AG04450 (cell line): Measurements from ENCODE around the gene NACA2. TPM values are rescaled to one million over a fixed set of nuclear protein-coding genes. Genes with fewer than 3 reads are reported as not detected.

Experiments
- CTCF ChIA-PET: fragments of 300-600, 350-600 bp; formaldehyde crosslinking; extraction: SDS; loops from one replicate; lab custom pipeline; 2022; ENCODE audit warnings: antibody characterized with exemption, inconsistent platforms; lab: Charles Lee
- POLR2A ChIA-PET: fragments of 350-600 bp; formaldehyde crosslinking; extraction: SDS; loops from one replicate; lab custom pipeline; 2021; ENCODE audit warnings: antibody characterized with exemption, inconsistent platforms; lab: Yijun Ruan, JAX
- DNase-seq: peaks from one replicate; pipeline ENCODE4 v3.0.0-alpha.2; 2011; ENCODE audit warnings: low read depth, low spot score
- H3K27ac ChIP-seq: one replicate; pipeline ENCODE4 v1.5.1; 2012; ENCODE audit warnings: low read depth, low read length, control low read depth
- H3K27me3 ChIP-seq: one replicate; pipeline ENCODE4 v1.6.0; 2012; ENCODE audit warnings: low read length; ENCODE audit not compliant: control insufficient read depth, insufficient read depth
- H3K4me3 ChIP-seq: 2 replicates; pipeline ENCODE4 v1.5.1; 2011; ENCODE audit warnings: mild to moderate bottlenecking, low read depth, low read length, control low read depth
- H3K9me3 ChIP-seq: 2 replicates; pipeline ENCODE4 v1.5.1; 2012; ENCODE audit warnings: low read length; ENCODE audit not compliant: control insufficient read depth, insufficient read depth
- polyA plus RNA-seq: library from polyadenylated mRNA; depleted of rRNA; stranded (reverse); fragments of >200 nt; gene quantifications from 2 replicates; pipeline ENCODE4 v1.2.3, GENCODE V29; 2011
- TF ChIP-seq, protein P1 (sequence below): IDR thresholded peaks from 2 replicates; pipeline ENCODE4 v1.5.1; 2011; ENCODE audit warnings: low read depth, low read length, control low read depth, inconsistent platforms

Gene NACA2
- polyA plus RNA-seq, 1 experiment = 0.56 TPM

DNA sequence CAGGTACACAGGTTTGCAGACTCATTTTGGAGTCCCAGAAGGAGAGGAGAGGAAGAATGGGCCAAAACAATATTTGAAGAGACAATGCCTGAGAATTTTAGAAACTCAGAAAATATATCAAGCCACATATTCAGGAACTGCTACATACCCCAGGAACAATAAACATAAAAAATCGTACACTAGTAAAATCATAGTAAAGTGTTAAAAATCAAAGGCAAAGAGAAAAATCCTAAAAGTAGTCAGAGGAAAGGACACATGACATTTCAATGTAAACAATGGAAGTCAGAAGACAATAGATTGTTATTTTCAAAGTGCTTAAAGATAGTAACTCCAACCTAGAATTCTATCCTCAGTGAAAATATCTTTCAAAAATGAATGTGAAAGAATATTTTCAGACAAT, 28.5 kb upstream of the NACA2 start:
- DNase-seq = no peak

GRCh38 chr17:61618950-61619349, 27.9 kb upstream of the NACA2 start:
- POLR2A ChIA-PET = no interaction called here
- CTCF ChIA-PET = no interaction called here
- H3K9me3 ChIP-seq = peaks cover 4% of the 10 kb centered on the region; the same call in 1 of the 2 replicates
- H3K27me3 ChIP-seq = no peaks in the 10 kb centered on the region
- H3K4me3 ChIP-seq = no peak overlapping the region
- TF ChIP-seq, protein P1, sequence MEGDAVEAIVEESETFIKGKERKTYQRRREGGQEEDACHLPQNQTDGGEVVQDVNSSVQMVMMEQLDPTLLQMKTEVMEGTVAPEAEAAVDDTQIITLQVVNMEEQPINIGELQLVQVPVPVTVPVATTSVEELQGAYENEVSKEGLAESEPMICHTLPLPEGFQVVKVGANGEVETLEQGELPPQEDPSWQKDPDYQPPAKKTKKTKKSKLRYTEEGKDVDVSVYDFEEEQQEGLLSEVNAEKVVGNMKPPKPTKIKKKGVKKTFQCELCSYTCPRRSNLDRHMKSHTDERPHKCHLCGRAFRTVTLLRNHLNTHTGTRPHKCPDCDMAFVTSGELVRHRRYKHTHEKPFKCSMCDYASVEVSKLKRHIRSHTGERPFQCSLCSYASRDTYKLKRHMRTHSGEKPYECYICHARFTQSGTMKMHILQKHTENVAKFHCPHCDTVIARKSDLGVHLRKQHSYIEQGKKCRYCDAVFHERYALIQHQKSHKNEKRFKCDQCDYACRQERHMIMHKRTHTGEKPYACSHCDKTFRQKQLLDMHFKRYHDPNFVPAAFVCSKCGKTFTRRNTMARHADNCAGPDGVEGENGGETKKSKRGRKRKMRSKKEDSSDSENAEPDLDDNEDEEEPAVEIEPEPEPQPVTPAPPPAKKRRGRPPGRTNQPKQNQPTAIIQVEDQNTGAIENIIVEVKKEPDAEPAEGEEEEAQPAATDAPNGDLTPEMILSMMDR = no peak
- no peak overlapping the region for H3K27ac ChIP-seq
- DNase-seq = no peak

More for the DNA sequence above, 28.5 kb upstream of the NACA2 start:
- Histone ChIP-seq H3K4me3 (no peak overlapping the region), H3K27me3 (no peaks in the 10 kb centered on the region), H3K9me3 (peaks cover 4% of the 10 kb centered on the region; the same call in 1 of the 2 replicates), H3K27ac (no peak overlapping the region)
- CTCF ChIA-PET = interaction anchor here (0.7 kb wide), 1 partner anchor 19 kb away, joined by 4 read pairs; no protein-coding TSS in a partner anchor
- POLR2A ChIA-PET = no interaction called here
- TF ChIP-seq, protein P1 = no peak

- Histone ChIP-seq H3K4me3 (no peak overlapping the region), H3K27ac (no peak overlapping the region), H3K27me3 (no peaks in the 10 kb centered on the region), H3K9me3 (peaks cover 4% of the 10 kb centered on the region; the same call in 1 of the 2 replicates)
- CTCF ChIA-PET = interaction anchor here (0.6 to 1.5 kb wide), 6 partner anchors 13 to 448 kb away, joined by 3 to 8 read pairs (median 6); no protein-coding TSS in a partner anchor
- POLR2A ChIA-PET = no interaction called here
- no peak for DNase-seq
- TF ChIP-seq, protein P1 = no peak
These were observed 26.3 kb upstream of the NACA2 start for GRCh38 chr17:61617330-61617729.

DNA sequence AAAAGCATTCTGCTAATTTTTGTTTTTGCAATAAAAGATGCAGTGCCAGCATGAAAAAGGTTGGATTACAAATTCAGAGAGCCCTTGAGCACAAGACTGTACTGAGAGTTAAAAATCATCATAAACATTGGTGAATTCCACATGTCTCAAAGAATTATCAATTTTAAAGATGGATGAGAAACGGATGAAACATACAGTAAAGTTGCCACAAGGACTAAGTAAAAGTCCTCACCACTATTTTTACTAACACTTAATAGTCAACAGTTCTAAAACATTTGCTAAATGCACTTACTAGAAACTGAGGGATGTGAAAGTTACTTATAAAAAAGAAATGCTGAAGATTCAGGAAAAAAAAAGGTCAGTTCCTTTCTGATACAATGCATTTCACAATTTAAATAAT, 25.8 kb upstream of the NACA2 start:
- Histone ChIP-seq H3K27ac (no peak overlapping the region), H3K9me3 (peaks cover 4% of the 10 kb centered on the region; the same call in 1 of the 2 replicates), H3K27me3 (no peaks in the 10 kb centered on the region), H3K4me3 (no peak overlapping the region)
- TF ChIP-seq, protein P1 = no peak
- DNase-seq = no peak
- ChIA-PET CTCF (interaction anchor here (0.6 to 1.5 kb wide), 5 partner anchors 12 to 449 kb away, joined by 4 to 8 read pairs (median 6); no protein-coding TSS in a partner anchor), POLR2A (no interaction called here)

DNA sequence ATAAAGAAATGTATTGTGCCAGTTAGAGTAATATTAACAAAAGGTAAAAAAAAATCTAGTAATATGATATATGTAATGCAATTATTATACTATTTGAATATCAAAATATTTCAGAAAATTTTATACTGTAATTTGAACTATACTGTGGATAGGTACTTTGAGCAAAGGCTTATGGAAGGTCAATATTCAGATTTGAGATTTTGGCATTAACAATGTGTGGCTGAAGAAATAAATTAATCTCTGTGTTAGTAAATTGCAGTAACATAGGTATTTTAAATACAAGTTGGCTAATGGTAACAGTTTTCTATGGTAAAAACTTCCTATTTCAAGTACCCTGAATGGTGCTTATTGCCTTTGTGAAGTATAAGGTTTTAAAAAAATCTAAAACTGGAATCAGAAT, 23.2 kb upstream of the NACA2 start:
- Histone ChIP-seq H3K4me3 (no peak overlapping the region), H3K9me3 (no peaks in the 10 kb centered on the region), H3K27ac (no peak overlapping the region), H3K27me3 (no peaks in the 10 kb centered on the region)
- CTCF ChIA-PET = no interaction called here
- no peak for DNase-seq
- POLR2A ChIA-PET = no interaction called here
- TF ChIP-seq, protein P1 = no peak
